SU-DHL-6 (cell line): ENCODE data around the gene CABCOCO1.

Experiments
- H2AFZ ChIP-seq: fragments of 200-600 bp; sonication (generic); 2 replicates; pipeline ENCODE4 v1.6.1; 2014; ENCODE audit warnings: low read depth, mild to moderate bottlenecking, moderate library complexity, mixed read lengths, antibody characterized with exemption, low read length; ENCODE audit not compliant: severe bottlenecking
- H3F3A ChIP-seq: fragments of 200-600 bp; shearing (Covaris generic); 2 replicates; pipeline ENCODE4 v1.6.0; 2016; ENCODE audit warnings: antibody characterized with exemption, mild to moderate bottlenecking; ENCODE audit not compliant: insufficient read depth
- H3K27ac ChIP-seq: fragments of 200-600 bp; sonication (generic); 2 replicates; pipeline ENCODE4 v1.5.1; 2016; ENCODE audit warnings: low read depth, mild to moderate bottlenecking, low read length, moderate library complexity, mixed read lengths
- H3K27me3 ChIP-seq: fragments of 200-600 bp; sonication (generic), shearing (Covaris generic); 2 replicates; pipeline ENCODE4 v1.6.0; 2014; ENCODE audit warnings: mild to moderate bottlenecking, low read length
- H3K36me3 ChIP-seq: fragments of 200-600 bp; sonication (generic); 2 replicates; pipeline ENCODE4 v1.6.1; 2014; ENCODE audit warnings: mild to moderate bottlenecking, low read length, mixed read lengths
- H3K4me2 ChIP-seq: fragments of 300-600, 200-600 bp; shearing (Covaris generic), sonication (generic); 2 replicates; pipeline ENCODE4 v1.6.0; 2014; ENCODE audit warnings: low read length, low read depth, mild to moderate bottlenecking; ENCODE audit not compliant: poor library complexity, severe bottlenecking
- H3K4me3 ChIP-seq: fragments of 200-600 bp; sonication (generic); 2 replicates; pipeline ENCODE4 v1.5.1; 2014; ENCODE audit warnings: antibody characterized with exemption, low read length, mild to moderate bottlenecking, mixed read lengths; ENCODE audit not compliant: insufficient read depth, poor library complexity, severe bottlenecking
- H3K79me2 ChIP-seq: fragments of 200-600 bp; sonication (generic); 2 replicates; pipeline ENCODE4 v1.6.1; 2014; ENCODE audit warnings: mild to moderate bottlenecking, low read length, moderate library complexity; ENCODE audit not compliant: insufficient read depth
- H3K9ac ChIP-seq: fragments of 200-600 bp; sonication (generic); 2 replicates; pipeline ENCODE4 v1.7.0; 2014; ENCODE audit warnings: mild to moderate bottlenecking, low read length
- H3K9me2 ChIP-seq: fragments of 200-600 bp; sonication (generic); replicated peaks from 2 replicates; pipeline ENCODE4 v1.6.1; 2014; ENCODE audit warnings: low read length; ENCODE audit not compliant: insufficient read depth
- H3K9me3 ChIP-seq: fragments of 200-600 bp; sonication (generic); 2 replicates; pipeline ENCODE4 v1.6.1; 2014; ENCODE audit warnings: low read length, mixed read lengths; ENCODE audit not compliant: insufficient read depth
- H4K20me1 ChIP-seq: fragments of 200-600 bp; sonication (generic); 2 replicates; pipeline ENCODE4 v1.6.1; 2014; ENCODE audit warnings: low read depth, mild to moderate bottlenecking, antibody characterized with exemption, low read length, moderate library complexity, mixed read lengths
- EZH2phosphoT487 ChIP-seq: fragments of 200-600 bp; sonication (generic), shearing (Covaris generic); conservative IDR thresholded peaks from 2 replicates; pipeline ENCODE4 v1.6.1; 2018; ENCODE audit warnings: mild to moderate bottlenecking, antibody characterized with exemption, low read length, moderate library complexity, mixed read lengths
- TF ChIP-seq, protein P1 (sequence below): fragments of 200-600 bp; sonication (generic); IDR thresholded peaks from one replicate; pipeline ENCODE4 v1.5.1; 2017; ENCODE audit warnings: antibody characterized with exemption, mild to moderate bottlenecking, low read length, moderate library complexity; ENCODE audit not compliant: insufficient read depth, poor library complexity, severe bottlenecking

The CABCOCO1 gene

DNA sequence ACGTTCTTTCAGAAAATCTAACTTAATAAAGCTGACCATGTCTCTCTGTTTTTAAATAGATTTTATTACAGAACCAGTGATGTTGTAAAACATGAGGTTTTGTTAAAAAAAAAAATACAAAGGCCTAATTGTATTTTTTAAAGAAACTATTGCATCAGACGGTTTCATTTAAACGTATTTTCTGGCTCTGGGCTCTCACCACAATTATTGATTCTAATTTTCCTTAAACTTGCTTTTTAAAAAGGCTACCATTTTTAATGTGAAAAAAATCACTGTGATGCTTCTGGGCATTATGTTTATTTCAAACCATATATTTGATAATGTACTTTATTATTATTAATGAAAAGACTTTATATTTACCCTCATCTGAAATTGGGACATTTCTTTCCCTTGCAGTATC lies 94.3 kb downstream of the CABCOCO1 start:
- no peak for TF ChIP-seq EZH2phosphoT487
- TF ChIP-seq, protein P1, sequence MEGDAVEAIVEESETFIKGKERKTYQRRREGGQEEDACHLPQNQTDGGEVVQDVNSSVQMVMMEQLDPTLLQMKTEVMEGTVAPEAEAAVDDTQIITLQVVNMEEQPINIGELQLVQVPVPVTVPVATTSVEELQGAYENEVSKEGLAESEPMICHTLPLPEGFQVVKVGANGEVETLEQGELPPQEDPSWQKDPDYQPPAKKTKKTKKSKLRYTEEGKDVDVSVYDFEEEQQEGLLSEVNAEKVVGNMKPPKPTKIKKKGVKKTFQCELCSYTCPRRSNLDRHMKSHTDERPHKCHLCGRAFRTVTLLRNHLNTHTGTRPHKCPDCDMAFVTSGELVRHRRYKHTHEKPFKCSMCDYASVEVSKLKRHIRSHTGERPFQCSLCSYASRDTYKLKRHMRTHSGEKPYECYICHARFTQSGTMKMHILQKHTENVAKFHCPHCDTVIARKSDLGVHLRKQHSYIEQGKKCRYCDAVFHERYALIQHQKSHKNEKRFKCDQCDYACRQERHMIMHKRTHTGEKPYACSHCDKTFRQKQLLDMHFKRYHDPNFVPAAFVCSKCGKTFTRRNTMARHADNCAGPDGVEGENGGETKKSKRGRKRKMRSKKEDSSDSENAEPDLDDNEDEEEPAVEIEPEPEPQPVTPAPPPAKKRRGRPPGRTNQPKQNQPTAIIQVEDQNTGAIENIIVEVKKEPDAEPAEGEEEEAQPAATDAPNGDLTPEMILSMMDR, result no peak
- H3K9ac ChIP-seq, result no peak overlapping the region
- no peaks in the 10 kb centered on the region for H3K79me2 ChIP-seq
- no peak overlapping the region for H2AFZ ChIP-seq
- no peak overlapping the region for H3K4me2 ChIP-seq
- no peaks in the 10 kb centered on the region for H4K20me1 ChIP-seq
- H3K9me3 ChIP-seq, result no peaks in the 10 kb centered on the region
- H3K9me2 ChIP-seq, result no peaks in the 10 kb centered on the region
- peaks cover 16% of the 10 kb centered on the region; the same call in 1 of the 2 replicates for H3F3A ChIP-seq
- H3K27ac ChIP-seq, result no peak overlapping the region
- H3K36me3 ChIP-seq, result no peaks in the 10 kb centered on the region
- no peak overlapping the region for H3K4me3 ChIP-seq
- H3K27me3 ChIP-seq, result no peaks in the 10 kb centered on the region

DNA sequence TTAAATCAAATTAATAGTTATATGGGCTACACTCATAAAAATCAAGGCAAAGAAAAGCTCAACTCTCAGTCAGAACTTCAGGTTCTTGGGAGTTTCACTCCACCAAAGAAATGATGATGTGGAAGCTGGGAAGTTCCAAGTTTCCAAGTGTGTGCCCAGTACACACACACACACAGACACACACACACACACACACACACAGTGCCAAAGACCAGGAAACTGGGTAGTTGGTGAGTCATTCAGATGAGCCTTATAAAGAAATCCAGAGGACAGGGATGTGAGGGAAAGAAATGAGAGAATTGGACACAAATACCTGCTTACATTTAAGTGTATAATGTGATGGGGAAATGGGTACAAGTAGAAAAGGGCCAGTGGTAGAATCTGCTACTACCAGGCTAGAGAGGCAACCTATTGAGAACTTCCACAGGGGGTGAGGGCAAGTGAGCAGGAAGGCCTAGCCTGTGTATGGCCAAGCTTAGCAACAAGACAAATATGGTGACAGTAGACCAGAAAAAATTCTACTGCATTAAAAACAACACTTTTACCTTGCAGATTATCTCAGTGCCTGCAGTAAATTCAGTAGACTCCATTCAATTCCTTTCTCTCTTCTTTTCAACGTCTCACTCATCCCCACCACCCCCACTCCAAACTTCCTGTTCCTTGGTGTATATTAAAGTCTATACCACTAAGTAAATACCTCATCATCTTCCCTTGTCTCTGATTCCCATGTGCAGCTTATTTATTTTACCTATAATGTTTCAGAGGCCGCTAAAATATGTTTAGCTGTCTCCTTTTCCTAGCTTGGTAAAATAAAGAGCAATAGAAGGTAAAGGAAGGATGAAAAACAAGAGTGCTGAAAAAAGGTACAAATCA lies 95.0 kb downstream of the CABCOCO1 start:
- no peaks in the 10 kb centered on the region for H3K9me3 ChIP-seq
- no peaks in the 10 kb centered on the region for H3K36me3 ChIP-seq
- H3K4me2 ChIP-seq, result no peak overlapping the region
- TF ChIP-seq, protein P1, result no peak
- TF ChIP-seq EZH2phosphoT487, result no peak
- no peak overlapping the region for H3K9ac ChIP-seq
- H2AFZ ChIP-seq, result no peak overlapping the region
- no peak overlapping the region for H3K4me3 ChIP-seq
- H3K27ac ChIP-seq, result no peak overlapping the region
- no peaks in the 10 kb centered on the region for H3K27me3 ChIP-seq
- peaks cover 13% of the 10 kb centered on the region; the same call in 1 of the 2 replicates for H3F3A ChIP-seq
- H4K20me1 ChIP-seq, result no peaks in the 10 kb centered on the region
- H3K79me2 ChIP-seq, result no peaks in the 10 kb centered on the region
- H3K9me2 ChIP-seq, result no peaks in the 10 kb centered on the region

DNA sequence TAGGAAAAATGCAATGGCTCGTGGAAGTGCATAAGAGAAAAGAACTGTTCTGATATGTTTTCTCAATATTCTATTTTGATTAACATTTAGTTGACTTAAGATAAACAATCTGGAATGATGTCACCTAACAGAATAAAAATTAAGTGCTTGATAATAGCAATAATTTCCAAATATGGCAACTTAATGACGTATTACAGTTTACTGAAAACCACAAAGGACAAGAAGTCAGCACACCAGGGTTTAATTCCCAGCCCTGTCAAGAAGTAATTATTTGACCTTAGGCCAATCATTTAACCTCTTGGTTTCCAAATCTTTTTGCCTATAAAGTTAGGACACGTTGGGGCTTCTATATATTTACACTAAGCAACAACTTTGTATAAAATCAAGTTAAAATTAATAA lies 95.7 kb downstream of the CABCOCO1 start:
- no peaks in the 10 kb centered on the region for H3K27me3 ChIP-seq
- no peak overlapping the region for H3K27ac ChIP-seq
- H2AFZ ChIP-seq, result no peak overlapping the region
- H3K9me3 ChIP-seq, result no peaks in the 10 kb centered on the region
- no peak for TF ChIP-seq EZH2phosphoT487
- TF ChIP-seq, protein P1, result no peak
- H4K20me1 ChIP-seq, result no peaks in the 10 kb centered on the region
- H3K9me2 ChIP-seq, result no peaks in the 10 kb centered on the region
- H3F3A ChIP-seq, result peaks cover 6% of the 10 kb centered on the region; the same call in 1 of the 2 replicates
- no peak overlapping the region for H3K9ac ChIP-seq
- no peaks in the 10 kb centered on the region for H3K36me3 ChIP-seq
- H3K79me2 ChIP-seq, result no peaks in the 10 kb centered on the region
- H3K4me2 ChIP-seq, result no peak overlapping the region
- H3K4me3 ChIP-seq, result no peak overlapping the region
